CD4-positive, alpha-beta T cell (primary cell): ENCODE results near the gene ZNF710. TPM values are rescaled to one million over a fixed set of nuclear protein-coding genes. Genes with fewer than 3 reads are reported as not detected.

Experiments used
- ATAC-seq: fragments of 200-7000 bp; cut with Tn5 transposase; one replicate; pipeline ENCODE4 v1.10.0; 2022; ENCODE audit warnings: mild to moderate bottlenecking; ENCODE audit not compliant: poor library complexity
- CTCF ChIA-PET: fragments of 350-600 bp; sonication (Branson Sonifier 250); formaldehyde crosslinking; loops from one replicate; lab custom pipeline; 2021; ENCODE audit warnings: antibody characterized with exemption, inconsistent platforms; lab: Charles Lee
- POLR2A ChIA-PET: fragments of 350-600 bp; sonication (Branson Sonifier 250); formaldehyde crosslinking; loops from one replicate; lab custom pipeline; 2021; ENCODE audit warnings: antibody characterized with exemption, inconsistent platforms; lab: Charles Lee
- DNase-seq, 14 experiments: peaks; one replicate each; pipeline ENCODE4 v3.0.0-alpha.2; 2013 to 2020; ENCODE audit warnings: mixed read lengths in 2 of 14
- H3K27ac ChIP-seq, 2 donors: one replicate each; pipeline versions ENCODE4 v1.5.1 to v1.7.0; 2013; ENCODE audit warnings: low read length in 2 of 2, low read depth in 1 of 2, mild to moderate bottlenecking in 1 of 2
- H3K27me3 ChIP-seq, 2 experiments: 1 replicate in 1 of 2; 2 replicates in 1 of 2; pipeline versions ENCODE4 v1.6.1 to v1.7.0; 2013; ENCODE audit warnings: low read length in 2 of 2, control low read depth in 1 of 2, mild to moderate bottlenecking in 1 of 2, moderate library complexity in 1 of 2; ENCODE audit not compliant: insufficient read depth in 2 of 2, control insufficient read depth in 1 of 2
- H3K36me3 ChIP-seq: one replicate; pipeline ENCODE4 v1.6.1; 2013; ENCODE audit warnings: low read length, control low read depth; ENCODE audit not compliant: insufficient read depth
- H3K4me1 ChIP-seq: one replicate; pipeline ENCODE4 v1.6.1; 2013; ENCODE audit warnings: low read length, control low read depth; ENCODE audit not compliant: insufficient read depth
- H3K4me3 ChIP-seq: one replicate; pipeline ENCODE4 v1.5.1; 2013; ENCODE audit warnings: mild to moderate bottlenecking, low read length, moderate library complexity
- H3K9me3 ChIP-seq, 2 experiments: 1 replicate in 1 of 2; 2 replicates in 1 of 2; pipeline versions ENCODE4 v1.6.1 to v1.7.0; 2013; ENCODE audit warnings: low read length in 2 of 2, mild to moderate bottlenecking in 2 of 2, control low read depth in 1 of 2, moderate library complexity in 1 of 2; ENCODE audit not compliant: control insufficient read depth in 1 of 2, insufficient read depth in 1 of 2
- H3K27ac Mint-ChIP-seq: one replicate; pipeline ENCODE4 v1.8.0; 2020; ENCODE audit warnings: mixed read lengths
- H3K27me3 Mint-ChIP-seq: one replicate; pipeline ENCODE4 v1.8.0; 2021; ENCODE audit warnings: mixed read lengths
- H3K36me3 Mint-ChIP-seq: one replicate; pipeline ENCODE4 v1.8.0; 2021; ENCODE audit warnings: low read depth, mixed read lengths
- H3K4me1 Mint-ChIP-seq: one replicate; pipeline ENCODE4 v1.8.0; 2021; ENCODE audit warnings: low read depth, mixed read lengths
- H3K4me3 Mint-ChIP-seq: one replicate; pipeline ENCODE4 v1.8.0; 2020; ENCODE audit warnings: mild to moderate bottlenecking, mixed read lengths
- H3K9me3 Mint-ChIP-seq: one replicate; pipeline ENCODE4 v1.8.0; 2020; ENCODE audit warnings: mixed read lengths
- CTCF ChIP-seq: fragments of 200-600 bp; IDR thresholded peaks from one replicate; pipeline ENCODE4 v1.8.0; 2022; ENCODE audit warnings: antibody characterized with exemption, mild to moderate bottlenecking
- intact Hi-C, 2 experiments: fragments of 100-400 bp; cut with DNase I in 1 of 2; cut with micrococcal nuclease in 1 of 2; formaldehyde crosslinking; loops; one replicate each; pipeline versions ENCODE4 v1.15.1 to v1.9.0; 2023 to 2025; cut with DNase I, micrococcal nuclease
- total RNA-seq, 174 experiments: library from RNA in 2 of 174; stranded (reverse) in 2 of 174; gene quantifications; one replicate each; pipeline ENCODE4 v1.2.3 and lab custom pipeline; 2021 to 2026

The ZNF710 gene
- total RNA-seq, 2 experiments from 2014 or later, result 6.5 to 7.7 TPM

- Mint-ChIP-seq H3K4me3 (no peak overlapping the region), H3K27me3 (no peaks in the 10 kb centered on the region), H3K4me1 (peaks cover 51% of the 10 kb centered on the region), H3K36me3 (no peaks in the 10 kb centered on the region), H3K9me3 (no peaks in the 10 kb centered on the region), H3K27ac (no peak overlapping the region)
- no peak for DNase-seq
- ChIA-PET POLR2A (no interaction called here), CTCF (no interaction called here)
- Histone ChIP-seq H3K9me3 (no peaks in the 10 kb centered on the region), H3K4me3 (no peak overlapping the region), H3K36me3 (peaks cover 5% of the 10 kb centered on the region), H3K4me1 (peaks cover 25% of the 10 kb centered on the region), H3K27me3 (no peaks in the 10 kb centered on the region), H3K27ac (no peak overlapping the region)
- TF ChIP-seq CTCF, result no peak
- ATAC-seq, result no peak
- intact Hi-C loops, result no loop called here
Measured at GRCh38 chr15:90019611-90020010, 18.5 kb downstream of the ZNF710 start.

- intact Hi-C loops, result no loop called here
- Mint-ChIP-seq H3K4me3 (no peak overlapping the region), H3K9me3 (no peaks in the 10 kb centered on the region), H3K27me3 (no peaks in the 10 kb centered on the region), H3K27ac (no peak overlapping the region), H3K4me1 (peaks cover 53% of the 10 kb centered on the region), H3K36me3 (no peaks in the 10 kb centered on the region)
- DNase-seq (peak in 2 of 14 experiments; percentile 55 to 62), ATAC-seq (no peak)
- no peak overlapping the region for H3K4me3 ChIP-seq
- H3K36me3 ChIP-seq, result peaks cover 5% of the 10 kb centered on the region
- no peaks in the 10 kb centered on the region for H3K27me3 ChIP-seq
- peaks cover 25% of the 10 kb centered on the region for H3K4me1 ChIP-seq
- no peak overlapping the region for H3K27ac ChIP-seq
- H3K9me3 ChIP-seq, result no peaks in the 10 kb centered on the region
- ChIA-PET POLR2A (no interaction called here), CTCF (no interaction called here)
- no peak for TF ChIP-seq CTCF
Measured at GRCh38 chr15:90020021-90020735, 19.1 kb downstream of the ZNF710 start.

- Mint-ChIP-seq H3K27ac (no peak overlapping the region), H3K4me1 (peaks cover 45% of the 10 kb centered on the region), H3K9me3 (no peaks in the 10 kb centered on the region), H3K27me3 (no peaks in the 10 kb centered on the region), H3K36me3 (no peaks in the 10 kb centered on the region), H3K4me3 (no peak overlapping the region)
- no peaks in the 10 kb centered on the region for H3K27me3 ChIP-seq
- POLR2A ChIA-PET, result no interaction called here
- no peak for ATAC-seq
- H3K36me3 ChIP-seq, result peaks cover 5% of the 10 kb centered on the region
- no peak overlapping the region for H3K27ac ChIP-seq
- no peaks in the 10 kb centered on the region for H3K9me3 ChIP-seq
- CTCF ChIA-PET, result no interaction called here
- no peak overlapping the region for H3K4me3 ChIP-seq
- no peak for DNase-seq
- no peak for TF ChIP-seq CTCF
- intact Hi-C loops, result no loop called here
- peaks cover 25% of the 10 kb centered on the region for H3K4me1 ChIP-seq
Measured at GRCh38 chr15:90020936-90021507, 19.9 kb downstream of the ZNF710 start.
